Progenitor cell of endocrine pancreas (in vitro differentiated cells): Measurements from ENCODE around the gene LRTM2. TPM values are rescaled to one million over a fixed set of nuclear protein-coding genes. Genes with fewer than 3 reads are reported as not detected.

Experiments
- DNase-seq: peaks from one replicate; pipeline ENCODE4 v3.0.0; 2021; ENCODE audit warnings: low spot score; ENCODE audit not compliant: unreplicated experiment
- H3K27ac Mint-ChIP-seq: 2 replicates; pipeline ENCODE4 v1.8.0; 2021; ENCODE audit warnings: mild to moderate bottlenecking, moderate library complexity, mixed read lengths
- H3K27me3 Mint-ChIP-seq: 2 replicates; pipeline ENCODE4 v1.8.0; 2021; ENCODE audit warnings: mixed read lengths
- H3K36me3 Mint-ChIP-seq: 2 replicates; pipeline ENCODE4 v1.8.0; 2022; ENCODE audit warnings: mixed read lengths; ENCODE audit not compliant: insufficient read depth
- H3K4me1 Mint-ChIP-seq: 2 replicates; pipeline ENCODE4 v1.8.0; 2021; ENCODE audit warnings: low read depth, mixed read lengths
- H3K4me3 Mint-ChIP-seq: 2 replicates; pipeline ENCODE4 v1.8.0; 2021; ENCODE audit warnings: low read depth, mild to moderate bottlenecking, moderate library complexity, mixed read lengths
- H3K9me3 Mint-ChIP-seq: 2 replicates; pipeline ENCODE4 v1.8.0; 2021; ENCODE audit warnings: low read depth, mixed read lengths
- total RNA-seq: library from RNA; stranded (reverse); gene quantifications from 2 replicates; pipeline ENCODE4 v1.2.1, GENCODE V29; 2021
- TF ChIP-seq, protein P1 (sequence below): fragments of 200-600 bp; sonication (generic); IDR thresholded peaks from one replicate; pipeline ENCODE4 v1.5.0; 2021; ENCODE audit warnings: antibody characterized with exemption, mild to moderate bottlenecking; ENCODE audit not compliant: unreplicated experiment

The LRTM2 gene
- total RNA-seq, 1 donor from 2014 or later = 0.48 TPM

- Mint-ChIP-seq H3K9me3 (no peaks in the 10 kb centered on the region), H3K4me3 (no peak overlapping the region), H3K36me3 (no peaks in the 10 kb centered on the region), H3K27me3 (peaks cover 29% of the 10 kb centered on the region), H3K4me1 (peaks cover 15% of the 10 kb centered on the region), H3K27ac (no peak overlapping the region)
- TF ChIP-seq, protein P1, sequence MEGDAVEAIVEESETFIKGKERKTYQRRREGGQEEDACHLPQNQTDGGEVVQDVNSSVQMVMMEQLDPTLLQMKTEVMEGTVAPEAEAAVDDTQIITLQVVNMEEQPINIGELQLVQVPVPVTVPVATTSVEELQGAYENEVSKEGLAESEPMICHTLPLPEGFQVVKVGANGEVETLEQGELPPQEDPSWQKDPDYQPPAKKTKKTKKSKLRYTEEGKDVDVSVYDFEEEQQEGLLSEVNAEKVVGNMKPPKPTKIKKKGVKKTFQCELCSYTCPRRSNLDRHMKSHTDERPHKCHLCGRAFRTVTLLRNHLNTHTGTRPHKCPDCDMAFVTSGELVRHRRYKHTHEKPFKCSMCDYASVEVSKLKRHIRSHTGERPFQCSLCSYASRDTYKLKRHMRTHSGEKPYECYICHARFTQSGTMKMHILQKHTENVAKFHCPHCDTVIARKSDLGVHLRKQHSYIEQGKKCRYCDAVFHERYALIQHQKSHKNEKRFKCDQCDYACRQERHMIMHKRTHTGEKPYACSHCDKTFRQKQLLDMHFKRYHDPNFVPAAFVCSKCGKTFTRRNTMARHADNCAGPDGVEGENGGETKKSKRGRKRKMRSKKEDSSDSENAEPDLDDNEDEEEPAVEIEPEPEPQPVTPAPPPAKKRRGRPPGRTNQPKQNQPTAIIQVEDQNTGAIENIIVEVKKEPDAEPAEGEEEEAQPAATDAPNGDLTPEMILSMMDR = no peak
- no peak for DNase-seq
Observed at GRCh38 chr12:1835211-1836131, 15.1 kb downstream of the LRTM2 start.

DNA sequence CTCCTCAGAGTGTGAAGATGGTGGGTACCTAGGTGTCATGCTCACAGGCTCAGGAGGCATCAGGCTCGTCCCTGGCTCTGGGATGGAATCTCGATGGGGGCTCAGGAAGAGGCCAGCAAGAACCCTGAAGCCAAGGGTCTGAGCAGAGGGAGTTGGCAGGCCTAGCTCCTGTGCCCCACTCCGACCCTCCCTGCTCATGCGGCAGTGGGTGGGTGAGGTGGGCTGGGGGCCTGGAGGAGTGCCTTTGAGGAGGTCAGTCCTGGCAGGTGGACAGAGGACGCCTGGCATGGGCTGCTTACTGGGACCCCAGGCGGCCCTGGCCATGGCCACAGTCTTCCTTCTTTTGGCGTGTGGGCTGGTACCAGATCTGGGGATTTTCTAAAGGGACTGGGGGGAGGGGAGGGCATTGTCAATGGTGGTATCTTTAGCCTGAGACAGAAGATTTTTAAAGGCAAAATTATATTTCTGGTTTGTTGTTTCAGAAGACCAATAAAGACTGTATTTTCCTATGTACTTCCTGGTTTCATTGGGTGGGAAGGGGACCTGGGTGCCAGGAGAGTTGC is 16.0 kb downstream of the LRTM2 start:
- no peak overlapping the region for H3K4me3 Mint-ChIP-seq
- TF ChIP-seq, protein P1 = no peak
- peaks cover 35% of the 10 kb centered on the region for H3K27me3 Mint-ChIP-seq
- H3K36me3 Mint-ChIP-seq = no peaks in the 10 kb centered on the region
- no peak overlapping the region for H3K27ac Mint-ChIP-seq
- peaks cover 8% of the 10 kb centered on the region for H3K4me1 Mint-ChIP-seq
- no peak for DNase-seq
- no peaks in the 10 kb centered on the region for H3K9me3 Mint-ChIP-seq

GRCh38 chr12:1836854-1837421 is 16.6 kb downstream of the LRTM2 start:
- TF ChIP-seq, protein P1 = no peak
- Mint-ChIP-seq H3K9me3 (no peaks in the 10 kb centered on the region), H3K27ac (no peak overlapping the region), H3K4me1 (peaks cover 8% of the 10 kb centered on the region), H3K4me3 (no peak overlapping the region), H3K27me3 (peaks cover 40% of the 10 kb centered on the region), H3K36me3 (no peaks in the 10 kb centered on the region)
- no peak for DNase-seq

GRCh38 chr12:1837541-1838204 is 17.3 kb downstream of the LRTM2 start:
- Mint-ChIP-seq H3K36me3 (no peaks in the 10 kb centered on the region), H3K27me3 (peaks cover 34% of the 10 kb centered on the region), H3K4me3 (no peak overlapping the region), H3K9me3 (no peaks in the 10 kb centered on the region), H3K4me1 (peaks cover 8% of the 10 kb centered on the region), H3K27ac (no peak overlapping the region)
- no peak for DNase-seq
- TF ChIP-seq, protein P1 = no peak
